Activated T-cell treated with anti-CD3 and anti-CD28 coated beads, Interleukin-2, amount 50 U/mL, for 1 hour (primary cell): ENCODE data around the gene S100A4.
A peak's percentile ranks its signal among the peaks of the same experiment; 100 is the strongest.

Experiments used
- DNase-seq: peaks from one replicate; pipeline ENCODE4 v3.0.0-alpha.2; 2020

Gene S100A4

GRCh38 chr1:153546796-153547559 is 1.4 kb upstream of the S100A4 start:
- DNase-seq, result no peak

GRCh38 chr1:153546371-153546770 is 765 bp upstream of the S100A4 start:
- DNase-seq, result no peak

- no peak for DNase-seq
Measured at GRCh38 chr1:153544453-153545066, 1.0 kb downstream of the S100A4 start.

- no peak for DNase-seq
Measured at GRCh38 chr1:153543736-153544135, 1.9 kb downstream of the S100A4 start.

GRCh38 chr1:153542956-153543711 is 2.5 kb downstream of the S100A4 start:
- DNase-seq, result no peak

- DNase-seq, result no peak
Measured at GRCh38 chr1:153541641-153542590, 3.7 kb downstream of the S100A4 start.

GRCh38 chr1:153540394-153541361 is 4.9 kb downstream of the S100A4 start, which contains the start of gene S100A5:
S100A5 (minus strand) TSS chr1:153540934; CDS start chr1:153540191, 743 bp downstream.
- peak; percentile 54 for DNase-seq

GRCh38 chr1:153539395-153540093 is 6.1 kb downstream of the S100A4 start:
- no peak for DNase-seq

- no peak for DNase-seq
Measured at GRCh38 chr1:153538315-153538821, 7.2 kb downstream of the S100A4 start.

GRCh38 chr1:153537376-153537730 is 8.3 kb downstream of the S100A4 start:
- DNase-seq, result no peak

GRCh38 chr1:153536671-153537375 is 8.8 kb downstream of the S100A4 start:
- no peak for DNase-seq

GRCh38 chr1:153536012-153536670 is 9.5 kb downstream of the S100A4 start:
- peak; percentile 79 for DNase-seq

GRCh38 chr1:153535242-153536011 is 10.2 kb downstream of the S100A4 start, which contains the start of gene S100A6:
S100A6 (minus strand) TSS chr1:153535991; CDS start chr1:153535339, 652 bp downstream.
- no peak for DNase-seq

GRCh38 chr1:153534925-153535241 is 10.7 kb downstream of the S100A4 start:
- DNase-seq, result no peak

- no peak for DNase-seq
Measured at GRCh38 chr1:153534226-153534924, 11.2 kb downstream of the S100A4 start.

- no peak for DNase-seq
Measured at GRCh38 chr1:153533689-153534201, 11.9 kb downstream of the S100A4 start.

- peak; percentile 82 for DNase-seq
Measured at GRCh38 chr1:153532769-153533599, 12.6 kb downstream of the S100A4 start.
